NCI-H1105 (cell line): ENCODE results near the gene CELA3A.
A peak's percentile ranks its signal among the peaks of the same experiment; 100 is the strongest.
"Not testable (repeated sequence)": the region's sequence is repeated elsewhere in the genome, so short reads cannot be mapped to it uniquely, and the experiment has no call there.

Source experiments
- DNase-seq: peaks from one replicate; lab custom pipeline; 2025; lab: John Stamatoyannopoulos, UW

Gene CELA3A

GRCh38 chr1:22001409-22001808 lies at the start of gene CELA3A:
Gene CELA3A (plus strand): TSS chr1:22001657. CDS start chr1:22001675, 18 bp downstream.
- no peak for DNase-seq

- no peak for DNase-seq
Observed at GRCh38 chr1:21952786-21953520, 48.5 kb upstream of the CELA3A start.

- no peak for DNase-seq
Observed at GRCh38 chr1:21955058-21955457, 46.4 kb upstream of the CELA3A start.

GRCh38 chr1:21955501-21956281 lies 45.8 kb upstream of the CELA3A start:
- DNase-seq, result no peak

GRCh38 chr1:21956720-21957552 lies 44.5 kb upstream of the CELA3A start:
- peak; percentile 71 for DNase-seq

- DNase-seq, result no peak
Observed at GRCh38 chr1:21961337-21961736, 40.1 kb upstream of the CELA3A start.

- DNase-seq, result no peak
Observed at GRCh38 chr1:21961799-21962198, 39.7 kb upstream of the CELA3A start.

- peak; percentile 66 for DNase-seq
Observed at GRCh38 chr1:21963477-21964217, 37.8 kb upstream of the CELA3A start.

- DNase-seq, result no peak
Observed at GRCh38 chr1:21966247-21967000, 35.0 kb upstream of the CELA3A start.

GRCh38 chr1:21967216-21967615 lies 34.2 kb upstream of the CELA3A start:
- DNase-seq, result not testable (repeated sequence)

GRCh38 chr1:21969066-21969465 lies 32.4 kb upstream of the CELA3A start:
- DNase-seq, result not testable (repeated sequence)

GRCh38 chr1:21970523-21970922 lies 30.9 kb upstream of the CELA3A start:
- not testable (repeated sequence) for DNase-seq

GRCh38 chr1:21972973-21973441 lies 28.4 kb upstream of the CELA3A start:
- not testable (repeated sequence) for DNase-seq

- DNase-seq, result not testable (repeated sequence)
Observed at GRCh38 chr1:21973948-21974347, 27.5 kb upstream of the CELA3A start.

- not testable (repeated sequence) for DNase-seq
Observed at GRCh38 chr1:21974699-21975098, 26.8 kb upstream of the CELA3A start.

- DNase-seq, result not testable (repeated sequence)
Observed at GRCh38 chr1:21975296-21975695, 26.2 kb upstream of the CELA3A start.

GRCh38 chr1:21976703-21977239 lies 24.7 kb upstream of the CELA3A start, which contains the start of gene CELA3B:
Gene CELA3B (plus strand): TSS chr1:21977022. CDS start chr1:21977040, 18 bp downstream.
- DNase-seq, result not testable (repeated sequence)

- not testable (repeated sequence) for DNase-seq
Observed at GRCh38 chr1:21978209-21978608, 23.2 kb upstream of the CELA3A start.

- not testable (repeated sequence) for DNase-seq
Observed at GRCh38 chr1:21980515-21981220, 20.8 kb upstream of the CELA3A start.

- DNase-seq, result not testable (repeated sequence)
Observed at GRCh38 chr1:21981253-21981652, 20.2 kb upstream of the CELA3A start.
